CD4-positive, CD25-positive, alpha-beta regulatory T cell (primary cell): ENCODE data around the gene KIF1C. TPM values are rescaled to one million over a fixed set of nuclear protein-coding genes. Genes with fewer than 3 reads are reported as not detected.

Experiments used
- ATAC-seq, 2 donors: fragments of 150-1000 bp; cut with Tn5 transposase; one replicate each; pipeline ENCODE4 v1.10.0; 2021; ENCODE audit warnings: low read depth in 2 of 2, moderate number of reproducible peaks in 2 of 2, moderate library complexity in 1 of 2
- DNase-seq, 3 donors: peaks; one replicate each; pipeline versions ENCODE4 v3.0.0 to v3.0.0-alpha.2; 2012 to 2022; ENCODE audit warnings: mixed read lengths in 1 of 3
- H3K27ac ChIP-seq: one replicate; pipeline ENCODE4 v1.7.0; 2013; ENCODE audit warnings: mild to moderate bottlenecking, low read length; ENCODE audit not compliant: insufficient read depth, poor library complexity, severe bottlenecking
- H3K27me3 ChIP-seq: one replicate; pipeline ENCODE4 v1.7.0; 2013; ENCODE audit warnings: low read length; ENCODE audit not compliant: control insufficient read depth, insufficient read depth
- H3K36me3 ChIP-seq: one replicate; pipeline ENCODE4 v1.7.0; 2013; ENCODE audit warnings: mild to moderate bottlenecking, low read length, moderate library complexity; ENCODE audit not compliant: control insufficient read depth, insufficient read depth
- H3K4me1 ChIP-seq: 2 replicates; pipeline ENCODE4 v1.7.0; 2013; ENCODE audit warnings: mild to moderate bottlenecking, low read length; ENCODE audit not compliant: insufficient read depth, control insufficient read depth, poor library complexity, severe bottlenecking
- H3K4me3 ChIP-seq: one replicate; pipeline ENCODE4 v1.7.0; 2013; ENCODE audit warnings: low read depth, mild to moderate bottlenecking, low read length, moderate library complexity
- H3K9me3 ChIP-seq, 2 experiments: 1 replicate in 1 of 2; 2 replicates in 1 of 2; pipeline ENCODE4 v1.7.0; 2013; ENCODE audit warnings: low read length in 2 of 2, mild to moderate bottlenecking in 1 of 2, moderate library complexity in 1 of 2; ENCODE audit not compliant: control insufficient read depth in 2 of 2
- H3K27ac Mint-ChIP-seq, 3 donors: one replicate each; pipeline ENCODE4 v1.8.0; 2020 to 2022; ENCODE audit warnings: mild to moderate bottlenecking in 3 of 3, mixed read lengths in 3 of 3, moderate library complexity in 2 of 3
- H3K27me3 Mint-ChIP-seq: one replicate; pipeline ENCODE4 v1.8.0; 2022; ENCODE audit warnings: mild to moderate bottlenecking, mixed read lengths
- H3K36me3 Mint-ChIP-seq: one replicate; pipeline ENCODE4 v1.8.0; 2020; ENCODE audit warnings: mixed read lengths
- H3K4me1 Mint-ChIP-seq, 4 donors: one replicate each; pipeline ENCODE4 v1.8.0; 2020 to 2022; ENCODE audit warnings: mixed read lengths in 4 of 4, mild to moderate bottlenecking in 1 of 4
- H3K4me3 Mint-ChIP-seq, 4 donors: one replicate each; pipeline ENCODE4 v1.8.0; 2020 to 2022; ENCODE audit warnings: mild to moderate bottlenecking in 4 of 4, mixed read lengths in 4 of 4, moderate library complexity in 3 of 4
- H3K9me3 Mint-ChIP-seq, 7 donors: one replicate each; pipeline ENCODE4 v1.8.0; 2020 to 2022; ENCODE audit warnings: mixed read lengths in 7 of 7, mild to moderate bottlenecking in 3 of 7, moderate library complexity in 2 of 7
- polyA plus RNA-seq, 4 donors: library from polyadenylated mRNA; unstranded; fragments of 300-500 nt; fragmentation: Illumina TruSeq; gene quantifications; one replicate each; pipeline ENCODE4 v1.2.3, GENCODE V29; 2021
- total RNA-seq: library from RNA; stranded (reverse); gene quantifications from one replicate; pipeline ENCODE4 v1.2.3, GENCODE V29; 2022

Gene KIF1C
- total and polyA plus RNA-seq, 5 donors from 2014 or later, result 2.6 to 22.9 (median 4.2) TPM

DNA sequence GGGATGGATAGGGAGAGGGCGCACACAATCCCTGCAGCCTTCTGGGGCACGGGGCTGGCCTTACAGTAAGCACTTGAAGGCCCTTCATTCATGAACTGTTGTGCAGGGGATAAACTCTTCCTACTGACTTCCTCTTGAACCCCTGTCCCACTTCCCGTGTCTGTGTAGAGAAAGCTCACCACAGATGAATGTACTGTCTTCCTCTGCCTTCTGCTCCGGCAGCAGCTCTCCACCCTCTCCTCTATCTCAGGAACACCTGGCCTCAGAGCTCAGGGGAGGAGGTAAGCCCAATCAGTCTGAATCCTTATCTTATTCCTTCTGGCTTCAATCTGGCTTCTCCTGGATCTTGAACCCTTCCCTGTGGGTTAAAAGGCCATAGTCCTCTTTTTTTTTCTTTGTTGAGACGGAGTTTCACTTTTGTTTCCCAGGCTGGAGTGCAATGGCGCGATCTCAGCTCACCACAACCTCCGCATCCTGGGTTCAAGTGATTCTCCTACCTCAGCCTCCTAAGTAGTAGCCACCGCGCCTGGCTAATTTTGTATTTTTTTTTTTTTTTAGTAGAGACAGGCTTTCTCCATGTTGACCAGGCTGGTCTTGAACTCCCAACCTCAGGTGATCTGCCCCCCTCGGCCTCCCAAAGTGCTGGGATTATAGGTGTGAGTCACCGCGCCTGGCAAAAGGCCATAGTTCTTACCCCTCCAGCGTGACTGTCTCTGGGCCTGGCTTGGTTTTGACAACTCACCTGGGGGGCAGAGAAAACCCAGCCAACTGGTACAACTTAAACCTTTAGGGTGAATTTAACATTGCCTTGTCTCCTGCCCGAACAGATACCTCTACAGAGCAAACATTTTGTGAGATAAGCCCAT is 44.6 kb downstream of the KIF1C start:
- Mint-ChIP-seq H3K4me1 (peaks cover 11 to 60% (median 30%) of the 10 kb centered on the region in 4 donors), H3K27me3 (no peaks in the 10 kb centered on the region), H3K27ac (peak overlapping the region; percentile 90 to 96 (median 93)), H3K4me3 (peak overlapping the region; percentile 84 to 89 (median 86)), H3K36me3 (no peaks in the 10 kb centered on the region), H3K9me3 (no peaks in the 10 kb centered on the region)
- no peaks in the 10 kb centered on the region for H3K36me3 ChIP-seq
- DNase-seq (peak in 2 of 3 donors; percentile 20 to 57), ATAC-seq (peak; percentile 53 to 77)
- peaks cover 19% of the 10 kb centered on the region for H3K4me1 ChIP-seq
- H3K27me3 ChIP-seq, result no peaks in the 10 kb centered on the region
- H3K27ac ChIP-seq, result peak overlapping the region; percentile 63
- H3K9me3 ChIP-seq, result no peaks in the 10 kb centered on the region
- H3K4me3 ChIP-seq, result peak overlapping the region; percentile 71

DNA sequence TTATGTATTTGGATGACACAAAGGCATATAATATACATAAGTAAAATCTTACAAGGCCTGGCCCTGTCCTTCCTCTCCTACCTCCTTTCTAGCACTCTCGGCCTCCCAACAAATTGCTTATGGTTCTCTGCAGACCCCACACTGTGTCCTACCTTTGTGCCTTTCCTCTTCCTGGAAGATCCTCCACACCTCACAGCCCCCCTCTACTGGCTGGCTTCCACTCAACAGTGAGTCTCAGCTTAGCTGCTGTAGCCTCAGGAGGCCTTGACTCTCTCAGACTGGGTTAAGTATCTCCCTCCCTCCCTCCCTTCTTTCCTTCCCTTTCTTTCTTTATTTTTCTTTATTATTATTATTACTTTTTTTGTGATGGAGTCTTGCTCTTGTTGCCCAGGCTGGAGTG is 45.8 kb downstream of the KIF1C start:
- no peaks in the 10 kb centered on the region for H3K36me3 Mint-ChIP-seq
- ATAC-seq, result no peak
- H3K27me3 Mint-ChIP-seq, result no peaks in the 10 kb centered on the region
- H3K4me3 ChIP-seq, result no peak overlapping the region
- peaks cover 29% of the 10 kb centered on the region for H3K4me1 ChIP-seq
- H3K27ac Mint-ChIP-seq, result peak overlapping the region; percentile 31 to 93 (median 32)
- peak overlapping the region; percentile 75 to 86 (median 80) for H3K4me3 Mint-ChIP-seq
- no peaks in the 10 kb centered on the region for H3K27me3 ChIP-seq
- DNase-seq, result no peak
- no peaks in the 10 kb centered on the region for H3K9me3 ChIP-seq
- no peaks in the 10 kb centered on the region for H3K9me3 Mint-ChIP-seq
- peaks cover 17 to 71% (median 34%) of the 10 kb centered on the region in 4 donors for H3K4me1 Mint-ChIP-seq
- H3K36me3 ChIP-seq, result no peaks in the 10 kb centered on the region
- H3K27ac ChIP-seq, result no peak overlapping the region

DNA sequence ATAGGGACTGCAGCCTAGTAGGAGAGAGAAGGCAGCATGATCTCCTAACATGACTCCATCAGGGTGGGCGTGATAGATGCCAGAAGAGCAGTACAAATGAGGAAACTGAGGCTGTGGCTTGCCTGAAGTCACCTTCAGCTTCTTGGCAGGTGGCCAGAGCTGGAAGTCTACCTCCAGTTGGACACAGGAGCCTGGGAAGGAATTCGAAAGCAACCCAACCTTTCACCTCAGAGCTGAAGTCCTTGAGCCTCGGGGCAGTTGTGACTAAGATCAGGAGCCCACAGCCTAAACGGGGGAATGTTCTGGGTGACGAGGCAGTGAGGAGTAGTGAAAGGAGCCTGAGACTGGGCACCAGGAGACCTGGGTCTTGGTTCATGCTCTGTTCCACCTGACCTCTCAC is 46.9 kb downstream of the KIF1C start:
- Mint-ChIP-seq H3K27me3 (no peaks in the 10 kb centered on the region), H3K27ac (peak overlapping the region in 2 of 3 donors; percentile 77 to 82), H3K36me3 (no peaks in the 10 kb centered on the region), H3K9me3 (peaks cover 0 to 2% (median 0%) of the 10 kb centered on the region in 7 donors), H3K4me1 (peaks cover 20 to 80% (median 38%) of the 10 kb centered on the region in 4 donors), H3K4me3 (no peak overlapping the region)
- no peak overlapping the region for H3K4me3 ChIP-seq
- ATAC-seq (no peak), DNase-seq (no peak)
- peaks cover 38% of the 10 kb centered on the region for H3K4me1 ChIP-seq
- no peaks in the 10 kb centered on the region for H3K36me3 ChIP-seq
- H3K27ac ChIP-seq, result no peak overlapping the region
- no peaks in the 10 kb centered on the region for H3K9me3 ChIP-seq
- no peaks in the 10 kb centered on the region for H3K27me3 ChIP-seq

DNA sequence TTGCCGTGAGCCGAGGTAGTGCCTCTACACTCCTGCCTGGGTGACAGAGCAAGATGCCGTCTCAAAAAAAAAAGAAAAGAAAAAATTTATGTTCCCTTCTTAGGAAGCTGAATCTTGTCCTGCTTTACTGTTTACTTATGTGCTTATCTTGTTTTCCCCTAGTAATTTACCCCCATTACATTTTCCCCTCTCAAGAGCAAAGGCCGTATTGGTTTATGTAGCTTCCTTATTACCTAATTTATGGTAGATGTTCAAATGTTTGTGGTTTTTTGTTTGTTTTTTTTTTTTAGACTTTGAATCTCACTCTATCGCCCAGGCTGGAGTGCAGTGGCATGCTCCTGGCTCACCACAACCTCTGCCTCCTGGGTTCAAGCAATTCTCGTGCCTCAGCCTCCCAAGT is 47.7 kb downstream of the KIF1C start:
- peak overlapping the region; percentile 15 to 66 (median 44) for H3K4me3 Mint-ChIP-seq
- Histone ChIP-seq H3K27me3 (no peaks in the 10 kb centered on the region), H3K4me1 (peaks cover 46% of the 10 kb centered on the region), H3K27ac (no peak overlapping the region), H3K9me3 (no peaks in the 10 kb centered on the region), H3K4me3 (no peak overlapping the region), H3K36me3 (no peaks in the 10 kb centered on the region)
- H3K9me3 Mint-ChIP-seq, result peaks cover 0 to 2% (median 0%) of the 10 kb centered on the region in 7 donors
- no peaks in the 10 kb centered on the region for H3K27me3 Mint-ChIP-seq
- H3K36me3 Mint-ChIP-seq, result no peaks in the 10 kb centered on the region
- ATAC-seq, result no peak
- no peak for DNase-seq
- H3K4me1 Mint-ChIP-seq, result peaks cover 23 to 82% (median 43%) of the 10 kb centered on the region in 4 donors
- peak overlapping the region; percentile 76 to 87 (median 82) for H3K27ac Mint-ChIP-seq

DNA sequence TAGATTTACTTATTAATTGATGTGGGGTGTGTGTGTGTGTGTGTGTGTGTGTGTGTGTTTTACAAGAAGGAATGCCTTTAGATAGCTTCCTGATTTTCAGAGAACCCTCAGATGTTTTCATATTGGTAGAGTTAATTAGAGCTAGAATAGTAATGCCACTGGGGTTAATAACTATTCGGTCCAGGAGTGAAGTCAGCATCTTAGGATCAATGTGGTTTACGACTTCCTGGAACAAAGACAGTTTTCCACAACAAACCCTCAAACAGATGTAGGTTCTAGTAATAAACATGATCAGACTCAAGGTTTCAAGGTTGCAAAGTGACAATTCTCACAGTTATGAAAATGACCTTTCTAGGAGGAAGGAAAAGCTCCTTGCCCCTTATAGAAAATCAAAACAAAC is 49.7 kb downstream of the KIF1C start:
- H3K4me1 ChIP-seq, result peaks cover 44% of the 10 kb centered on the region

DNA sequence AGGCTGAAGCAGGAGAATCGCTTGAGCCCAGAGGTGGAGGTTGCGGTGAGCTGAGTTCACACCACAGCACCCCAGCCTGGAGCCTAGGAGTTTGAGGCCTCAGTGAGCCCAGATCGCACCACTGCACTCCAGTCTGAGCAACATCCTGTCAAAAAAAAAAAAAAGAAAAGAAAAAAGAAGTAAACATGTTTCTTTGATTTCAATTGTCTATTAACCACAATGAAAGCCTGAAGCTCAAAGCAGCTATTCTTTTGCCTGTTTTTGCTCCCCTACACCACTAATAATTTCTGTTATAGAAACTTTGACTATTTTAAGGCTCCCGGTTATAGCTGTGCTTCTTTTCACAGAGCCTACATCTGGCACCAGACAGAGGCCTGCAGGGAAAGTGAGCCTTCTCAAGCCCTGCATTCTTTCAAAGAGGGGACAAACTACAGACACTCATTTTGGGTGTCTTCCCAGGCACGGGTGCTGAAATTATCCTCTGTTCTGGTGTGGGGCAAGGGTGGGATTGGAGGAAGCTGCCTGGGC is 51.6 kb downstream of the KIF1C start:
- peak overlapping the region; percentile 95 to 98 (median 98) for H3K27ac Mint-ChIP-seq
- peak overlapping the region; percentile 47 for H3K27ac ChIP-seq
- H3K9me3 ChIP-seq, result no peaks in the 10 kb centered on the region
- DNase-seq, result peak; percentile 51 to 86 (median 81)
- no peaks in the 10 kb centered on the region for H3K27me3 Mint-ChIP-seq
- H3K36me3 ChIP-seq, result no peaks in the 10 kb centered on the region
- H3K9me3 Mint-ChIP-seq, result peaks cover 0 to 2% (median 0%) of the 10 kb centered on the region in 7 donors
- H3K27me3 ChIP-seq, result no peaks in the 10 kb centered on the region
- H3K4me1 Mint-ChIP-seq, result peaks cover 19 to 68% (median 36%) of the 10 kb centered on the region in 4 donors
- H3K4me1 ChIP-seq, result peaks cover 44% of the 10 kb centered on the region
- peaks cover 3% of the 10 kb centered on the region for H3K36me3 Mint-ChIP-seq
- peak; percentile 97 to 98 for ATAC-seq
- peak overlapping the region; percentile 72 to 94 (median 81) for H3K4me3 Mint-ChIP-seq
- H3K4me3 ChIP-seq, result peak overlapping the region; percentile 69

More for the DNA sequence above, 49.7 kb downstream of the KIF1C start:
- peaks cover 19 to 79% (median 42%) of the 10 kb centered on the region in 4 donors for H3K4me1 Mint-ChIP-seq
- Histone ChIP-seq H3K27me3 (no peaks in the 10 kb centered on the region), H3K27ac (no peak overlapping the region), H3K36me3 (no peaks in the 10 kb centered on the region), H3K4me3 (peak overlapping the region; percentile 37), H3K9me3 (no peaks in the 10 kb centered on the region)
- H3K36me3 Mint-ChIP-seq, result no peaks in the 10 kb centered on the region
- peak overlapping the region; percentile 41 to 80 (median 58) for H3K4me3 Mint-ChIP-seq
- H3K9me3 Mint-ChIP-seq, result peaks cover 0 to 2% (median 0%) of the 10 kb centered on the region in 7 donors
- DNase-seq (peak in 1 of 3 donors; percentile 33), ATAC-seq (no peak)
- H3K27ac Mint-ChIP-seq, result peak overlapping the region; percentile 95 to 98 (median 98)
- no peaks in the 10 kb centered on the region for H3K27me3 Mint-ChIP-seq

DNA sequence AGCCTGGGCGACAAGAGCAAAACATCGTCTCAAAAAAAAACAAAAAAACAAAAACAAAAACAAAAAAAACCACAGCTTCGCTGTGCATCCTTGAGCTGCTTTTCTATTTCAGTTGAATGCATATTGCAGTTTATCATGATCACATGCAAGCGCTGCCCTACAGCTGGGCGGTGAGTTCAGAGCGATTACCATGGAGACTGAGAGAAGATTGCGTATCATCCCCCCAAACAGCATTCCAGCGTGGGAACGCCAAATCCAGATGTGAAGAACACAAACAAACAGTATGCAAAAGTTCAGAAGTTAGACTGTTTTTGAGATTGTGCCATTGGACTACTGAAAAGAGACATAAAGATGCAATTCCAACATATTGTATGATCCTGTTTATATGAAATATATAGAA is 52.5 kb downstream of the KIF1C start:
- H3K9me3 ChIP-seq, result no peaks in the 10 kb centered on the region
- no peak for DNase-seq
- no peak for ATAC-seq
- H3K4me3 Mint-ChIP-seq, result peak overlapping the region in 1 of 4 donors; percentile 80
- H3K27me3 Mint-ChIP-seq, result no peaks in the 10 kb centered on the region
- H3K27me3 ChIP-seq, result no peaks in the 10 kb centered on the region
- H3K4me3 ChIP-seq, result no peak overlapping the region
- peak overlapping the region; percentile 47 for H3K27ac ChIP-seq
- H3K4me1 Mint-ChIP-seq, result peaks cover 15 to 59% (median 35%) of the 10 kb centered on the region in 4 donors
- peaks cover 0 to 2% (median 0%) of the 10 kb centered on the region in 7 donors for H3K9me3 Mint-ChIP-seq
- H3K27ac Mint-ChIP-seq, result peak overlapping the region; percentile 83 to 98 (median 98)
- H3K36me3 Mint-ChIP-seq, result peaks cover 3% of the 10 kb centered on the region
- H3K36me3 ChIP-seq, result no peaks in the 10 kb centered on the region
- H3K4me1 ChIP-seq, result peaks cover 40% of the 10 kb centered on the region
